GM18907 (cell line): Measurements from ENCODE around the gene URI1.

Source experiments
- ATAC-seq: cut with Tn5 transposase; IDR thresholded peaks from one replicate; pipeline ENCODE4 v1.9.1; 2021; ENCODE audit warnings: mild to moderate bottlenecking, moderate library complexity; ENCODE audit not compliant: unreplicated experiment

Gene URI1

GRCh38 chr19:30052122-30053075, 110.4 kb downstream of the URI1 start:
- ATAC-seq = no peak

GRCh38 chr19:30053558-30053957, 111.5 kb downstream of the URI1 start:
- no peak for ATAC-seq

GRCh38 chr19:30054210-30054609, 112.2 kb downstream of the URI1 start:
- no peak for ATAC-seq

- ATAC-seq = no peak
Observed at GRCh38 chr19:30056580-30056979, 114.5 kb downstream of the URI1 start.

- ATAC-seq = no peak
Observed at GRCh38 chr19:30059741-30060457, 117.9 kb downstream of the URI1 start.

GRCh38 chr19:30060531-30061222, 118.6 kb downstream of the URI1 start:
- ATAC-seq = no peak

GRCh38 chr19:30061223-30062064, 119.4 kb downstream of the URI1 start:
- no peak for ATAC-seq

GRCh38 chr19:30062065-30062906, 120.2 kb downstream of the URI1 start:
- no peak for ATAC-seq

GRCh38 chr19:30062907-30063649, 121.0 kb downstream of the URI1 start:
- no peak for ATAC-seq

GRCh38 chr19:30063650-30064347, 121.8 kb downstream of the URI1 start:
- no peak for ATAC-seq

- no peak for ATAC-seq
Observed at GRCh38 chr19:30064348-30064699, 122.3 kb downstream of the URI1 start.

- ATAC-seq = no peak
Observed at GRCh38 chr19:30064771-30065494, 122.9 kb downstream of the URI1 start.

GRCh38 chr19:30065680-30066606, 123.9 kb downstream of the URI1 start:
- no peak for ATAC-seq
